RWPE1 (cell line): ENCODE data around the gene AGAP1.

Source experiments
- CTCF ChIA-PET: fragments of 350-600 bp; sonication (Branson Sonifier 250); formaldehyde crosslinking; extraction: SDS; loops from one replicate; lab custom pipeline; 2021; lab: Yijun Ruan, JAX
- POLR2A ChIA-PET: fragments of 400-600 bp; formaldehyde crosslinking; extraction: SDS; loops from one replicate; lab custom pipeline; 2020; ENCODE audit warnings: antibody characterized with exemption; ENCODE audit not compliant: low non-redundant PET; lab: Yijun Ruan, JAX
- DNase-seq: peaks from one replicate; pipeline ENCODE4 v3.0.0; 2012; ENCODE audit warnings: low spot score
- H3K27ac ChIP-seq: fragments of 450-650 bp; 2 replicates; pipeline ENCODE4 v1.5.1; 2017
- TF ChIP-seq, protein P1 (sequence below): fragments of 450-650 bp; conservative IDR thresholded peaks from 2 replicates; pipeline ENCODE4 v1.5.1; 2017; ENCODE audit warnings: low read depth, mild to moderate bottlenecking

The AGAP1 gene

DNA sequence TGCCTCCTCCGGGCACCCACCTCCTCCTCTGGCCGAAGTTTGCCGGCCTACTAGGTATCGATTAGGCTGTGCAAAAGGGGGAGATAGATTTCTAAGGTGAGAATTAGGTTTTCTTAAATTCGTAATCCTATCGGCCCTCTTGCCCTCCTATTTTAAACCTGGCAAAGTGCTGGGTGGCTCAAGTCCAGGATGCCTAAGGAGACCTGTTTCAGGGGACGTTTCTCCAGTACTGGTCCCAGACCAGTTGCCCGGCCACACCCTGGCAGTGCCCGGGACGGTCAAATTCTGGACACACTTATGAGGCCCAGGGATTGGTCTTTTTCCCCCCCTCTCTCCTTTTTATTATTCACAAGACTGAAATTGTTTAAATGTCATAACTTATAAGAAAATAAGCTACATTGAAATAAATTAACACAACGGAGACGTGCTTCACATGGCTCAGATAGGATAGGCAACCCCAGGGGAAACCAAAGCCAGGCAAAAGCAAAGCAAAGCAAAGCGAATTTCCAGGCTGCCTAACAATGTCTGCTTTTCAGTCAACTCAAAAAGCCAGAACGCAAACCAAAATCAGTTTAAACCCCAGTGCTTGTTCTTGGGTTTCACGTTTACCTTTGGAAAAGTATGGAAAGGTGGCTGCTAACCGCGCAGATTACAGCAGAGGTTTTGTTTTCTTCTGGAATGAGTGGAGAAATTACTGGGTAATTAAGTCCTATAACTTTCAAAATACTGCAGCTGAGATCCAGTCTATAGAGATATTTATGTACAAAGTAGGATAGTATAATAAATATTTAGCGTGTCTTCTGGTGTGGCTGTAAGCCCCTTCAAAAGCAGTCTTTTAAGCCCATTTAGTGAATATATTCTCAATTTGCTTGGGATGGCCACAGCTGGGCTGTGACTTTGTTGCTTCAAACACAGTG lies 671.3 kb downstream of the AGAP1 start:
- CTCF ChIA-PET, result no interaction called here
- TF ChIP-seq, protein P1, sequence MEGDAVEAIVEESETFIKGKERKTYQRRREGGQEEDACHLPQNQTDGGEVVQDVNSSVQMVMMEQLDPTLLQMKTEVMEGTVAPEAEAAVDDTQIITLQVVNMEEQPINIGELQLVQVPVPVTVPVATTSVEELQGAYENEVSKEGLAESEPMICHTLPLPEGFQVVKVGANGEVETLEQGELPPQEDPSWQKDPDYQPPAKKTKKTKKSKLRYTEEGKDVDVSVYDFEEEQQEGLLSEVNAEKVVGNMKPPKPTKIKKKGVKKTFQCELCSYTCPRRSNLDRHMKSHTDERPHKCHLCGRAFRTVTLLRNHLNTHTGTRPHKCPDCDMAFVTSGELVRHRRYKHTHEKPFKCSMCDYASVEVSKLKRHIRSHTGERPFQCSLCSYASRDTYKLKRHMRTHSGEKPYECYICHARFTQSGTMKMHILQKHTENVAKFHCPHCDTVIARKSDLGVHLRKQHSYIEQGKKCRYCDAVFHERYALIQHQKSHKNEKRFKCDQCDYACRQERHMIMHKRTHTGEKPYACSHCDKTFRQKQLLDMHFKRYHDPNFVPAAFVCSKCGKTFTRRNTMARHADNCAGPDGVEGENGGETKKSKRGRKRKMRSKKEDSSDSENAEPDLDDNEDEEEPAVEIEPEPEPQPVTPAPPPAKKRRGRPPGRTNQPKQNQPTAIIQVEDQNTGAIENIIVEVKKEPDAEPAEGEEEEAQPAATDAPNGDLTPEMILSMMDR, result no peak

DNA sequence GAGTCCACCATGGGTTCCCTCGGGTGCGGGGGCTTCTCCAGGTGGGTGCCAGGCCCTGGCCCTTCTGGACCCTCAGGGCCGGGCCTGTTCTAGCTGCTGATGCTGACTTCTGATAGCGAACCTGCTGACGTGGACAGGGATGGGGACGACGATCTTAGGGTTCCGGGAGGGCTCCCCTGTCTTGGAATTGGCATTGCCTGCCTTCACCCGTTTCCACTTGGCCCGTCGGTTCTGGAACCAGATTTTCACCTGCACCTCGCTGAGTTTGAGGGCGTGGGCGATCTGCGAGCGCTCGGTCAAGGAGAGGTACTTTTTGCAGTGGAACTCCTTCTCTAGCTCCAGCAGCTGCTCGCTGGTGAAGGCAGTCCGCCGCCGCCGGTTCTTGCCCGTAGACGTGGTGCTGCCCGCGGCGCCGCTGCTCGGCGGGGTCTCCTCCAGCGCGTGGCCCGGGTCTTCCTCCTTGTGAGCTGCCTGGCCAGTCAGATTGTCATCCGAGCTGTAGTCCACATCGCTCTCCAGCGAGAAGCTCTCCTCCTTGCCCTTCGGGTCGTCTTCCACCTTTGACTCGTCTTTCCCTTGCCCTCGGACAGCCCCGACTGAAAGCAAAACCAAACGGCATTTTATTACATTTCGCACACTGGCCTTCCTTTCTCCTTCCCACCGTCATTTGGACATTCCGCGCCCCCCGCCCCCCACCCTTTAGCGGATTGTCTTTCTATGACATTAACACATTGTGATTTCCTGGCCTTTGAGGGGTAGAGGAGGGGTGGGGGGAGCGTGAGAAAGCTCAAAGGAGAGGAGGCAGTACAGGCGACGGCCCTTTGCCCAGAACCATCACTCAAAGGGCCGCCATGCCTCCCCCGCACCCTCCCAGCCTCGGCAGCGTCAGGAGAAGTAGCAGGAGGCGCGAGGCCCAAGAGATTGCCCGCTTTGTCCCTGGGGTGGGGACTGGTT lies 672.3 kb downstream of the AGAP1 start:
- DNase-seq, result no peak
- POLR2A ChIA-PET, result no interaction called here
- TF ChIP-seq, protein P1, result no peak
- CTCF ChIA-PET, result no interaction called here
- H3K27ac ChIP-seq, result no peak overlapping the region

More for the DNA sequence above, 671.3 kb downstream of the AGAP1 start:
- H3K27ac ChIP-seq, result no peak overlapping the region
- DNase-seq, result no peak
- POLR2A ChIA-PET, result no interaction called here

DNA sequence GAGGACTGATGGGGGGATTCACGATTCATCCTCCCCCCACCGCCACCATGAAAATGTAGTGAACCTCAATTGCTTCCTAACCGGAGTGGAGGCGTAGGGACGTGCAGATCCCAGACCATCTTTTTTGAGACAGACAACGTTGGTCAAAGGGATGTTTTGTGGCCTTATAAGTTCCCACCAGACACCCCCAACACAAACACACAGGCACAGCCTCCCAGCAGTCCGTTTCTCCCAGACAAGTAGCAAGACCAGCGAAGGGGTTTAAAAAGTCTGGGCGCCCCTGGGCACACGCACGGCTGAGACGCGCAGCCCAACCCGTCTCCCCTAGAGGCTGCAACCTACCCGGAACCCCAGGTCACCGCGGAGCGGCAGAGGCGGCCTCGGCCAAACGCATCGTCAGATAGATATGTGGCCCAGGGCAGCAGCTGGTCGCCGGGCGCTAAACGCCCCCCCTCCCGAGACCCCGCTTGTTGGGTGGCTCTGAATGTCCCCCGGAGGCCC lies 673.0 kb downstream of the AGAP1 start:
- TF ChIP-seq, protein P1, result no peak
- ChIA-PET POLR2A (no interaction called here), CTCF (no interaction called here)
- no peak overlapping the region for H3K27ac ChIP-seq
- no peak for DNase-seq

DNA sequence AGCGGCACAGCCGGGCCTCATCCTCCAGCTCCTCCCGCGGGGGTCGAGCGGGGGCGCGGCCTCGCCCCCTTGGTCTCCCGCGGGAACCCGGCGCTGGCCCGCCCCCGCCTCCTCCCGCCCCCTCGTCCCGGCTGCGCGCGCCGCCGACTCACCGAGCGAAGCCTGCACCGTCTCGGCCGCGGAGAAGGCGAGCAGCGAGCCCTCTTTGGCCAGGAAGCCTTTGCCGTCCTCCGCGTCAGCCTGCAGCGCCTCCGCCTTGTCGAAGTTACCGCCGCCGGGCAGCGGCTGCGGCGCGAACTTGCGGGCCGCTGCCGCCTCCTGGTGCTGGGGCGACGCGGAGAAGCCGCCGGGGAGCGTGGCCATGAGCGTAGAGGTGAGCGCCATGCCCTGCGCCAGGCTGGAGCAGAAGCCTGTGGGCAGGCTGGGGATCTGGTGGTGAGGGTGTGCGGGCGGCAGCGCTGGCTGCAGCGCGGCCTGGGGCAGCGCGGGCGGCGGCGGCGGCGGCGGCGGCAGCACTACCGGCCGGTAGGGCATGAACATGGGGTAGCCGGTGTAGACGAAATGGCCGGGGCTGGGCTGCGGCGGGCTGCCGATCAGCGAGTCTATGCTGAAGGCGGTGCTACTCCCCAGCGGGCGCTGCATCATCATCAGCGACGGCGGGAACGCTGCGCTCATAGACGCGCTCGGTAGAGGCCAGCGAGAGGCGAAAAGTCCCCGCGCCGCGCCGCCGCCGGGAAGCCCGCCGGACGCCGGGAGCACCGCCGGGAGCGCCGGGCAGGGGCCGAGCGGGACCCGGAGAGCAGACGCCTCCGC lies 673.7 kb downstream of the AGAP1 start:
- POLR2A ChIA-PET, result no interaction called here
- no peak for DNase-seq
- H3K27ac ChIP-seq, result no peak overlapping the region
- CTCF ChIA-PET, result interaction anchor here (0.6 kb wide), 1 partner anchor 202 kb away, joined by 6 read pairs; no protein-coding TSS in a partner anchor
- TF ChIP-seq, protein P1, result 0 out of 2 replicates have a peak, but pooled peaks have one; percentile 10

DNA sequence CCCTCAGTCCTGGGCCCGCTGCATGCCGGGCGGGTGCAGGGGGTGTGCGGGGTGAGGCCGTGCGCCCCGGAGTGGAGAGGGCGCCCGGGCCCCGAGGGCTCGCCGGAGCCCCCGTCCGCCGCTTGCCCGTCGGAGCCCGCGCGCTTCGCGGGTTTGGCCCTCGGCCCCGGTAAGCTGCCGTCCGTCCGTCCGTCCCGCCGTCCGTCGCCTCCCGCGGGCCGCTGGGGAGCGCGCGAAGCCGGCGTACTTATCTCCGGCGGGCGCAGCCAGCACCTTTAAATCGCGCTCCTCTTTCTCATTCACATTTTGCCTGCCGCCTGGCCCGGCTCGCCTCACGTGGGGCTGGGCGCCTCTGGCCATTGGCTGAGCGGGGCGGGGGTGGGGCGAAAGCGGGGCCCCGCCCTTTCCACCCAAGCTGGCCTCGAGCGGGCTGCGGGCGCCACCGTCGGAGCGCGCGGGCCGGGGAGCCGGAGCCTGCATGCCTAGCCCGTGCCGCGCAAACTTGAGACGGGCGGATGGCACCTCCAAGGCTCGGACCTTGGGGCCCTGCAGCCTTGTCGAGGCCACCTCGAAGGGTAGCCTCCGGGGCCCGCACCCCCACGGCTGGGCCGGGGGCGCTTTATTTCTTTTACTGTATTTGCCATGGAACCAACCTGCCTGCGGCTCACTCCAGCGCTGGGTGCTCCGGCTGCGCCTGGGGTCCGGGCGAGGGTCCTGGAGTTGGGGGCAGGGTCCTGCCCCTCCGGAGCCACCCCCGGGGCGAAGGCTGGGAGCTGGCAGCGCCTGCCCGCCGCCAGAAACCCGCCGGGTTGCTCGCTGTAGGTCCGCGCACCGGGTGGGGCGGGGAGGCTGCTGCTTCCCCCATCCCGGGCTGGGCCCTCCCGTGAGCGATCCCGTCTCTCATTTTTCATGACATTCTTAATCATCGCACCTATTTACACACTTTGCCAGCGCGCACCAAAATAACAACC lies 674.6 kb downstream of the AGAP1 start, which contains the start of gene GBX2:
Gene GBX2, minus strand, starts transcription at position 277 of the 971 bp plus-strand sequence. CDS start 415 bp downstream, outside the sequence.
- POLR2A ChIA-PET, result no interaction called here
- TF ChIP-seq, protein P1, result no peak
- CTCF ChIA-PET, result interaction anchor here (0.6 to 1.1 kb wide), 3 partner anchors 11 to 202 kb away, joined by 3 to 6 read pairs (median 4); no protein-coding TSS in a partner anchor
- DNase-seq, result peak; percentile 95
- no peak within 1 kb of the TSS for H3K27ac ChIP-seq
